Measurements from ENCODE around the gene XIRP2.

DNA sequence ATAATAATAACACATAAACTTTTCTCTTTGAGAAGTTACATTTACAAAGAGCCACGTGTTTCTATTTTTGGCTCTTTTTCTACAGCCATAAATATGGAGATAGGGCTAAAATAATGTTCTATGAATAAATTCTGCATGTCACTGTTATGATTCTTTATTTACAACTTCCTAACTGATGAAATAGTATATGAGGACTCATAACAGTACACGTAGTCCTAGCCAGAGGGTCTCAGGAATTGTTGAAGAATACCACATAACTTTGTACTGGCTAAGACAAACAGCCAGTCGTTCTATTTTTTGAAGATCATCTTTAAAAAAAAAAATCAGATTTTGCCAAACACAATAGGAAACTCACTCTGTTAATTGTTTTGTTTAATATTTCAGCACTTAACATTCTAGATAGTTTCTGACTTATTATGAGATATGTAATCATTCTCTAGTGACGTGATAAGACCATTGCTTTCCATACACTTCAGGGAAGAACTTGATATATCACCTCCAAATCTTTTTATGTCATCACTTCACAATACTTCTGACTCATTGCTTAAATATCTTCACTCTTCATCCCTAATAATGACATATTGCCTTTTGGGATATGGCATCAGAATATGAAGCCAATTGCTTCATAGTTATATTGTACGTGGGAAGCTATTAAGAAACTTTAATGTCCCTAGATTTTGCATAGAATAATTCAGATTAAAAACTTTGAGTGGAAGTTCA, 256.1 kb downstream of the XIRP2 start:
- no peak for TF ChIP-seq ZNF781 (CRISPR knock-in tag; IDR thresholded peaks at IDR 0.05; ENCODE audit: borderline replicate concordance, not compliant biosample characterization)
- TF ChIP-seq ZNF570 (CRISPR knock-in tag; IDR thresholded peaks at IDR 0.05; ENCODE audit: borderline replicate concordance), result no peak
- TF ChIP-seq MTA1 (CRISPR knock-in tag; IDR thresholded peaks at IDR 0.05; ENCODE audit: borderline replicate concordance), result no peak
